Fibroblast of pulmonary artery (primary cell): ENCODE data around the gene NOTO.
"Not testable (repeated sequence)": the region's sequence is repeated elsewhere in the genome, so short reads cannot be mapped to it uniquely, and the experiment has no call there.

Experiments
- DNase-seq: peaks from one replicate; pipeline ENCODE4 v3.0.0-alpha.2; 2010; ENCODE audit warnings: low read depth
- H3K4me3 ChIP-seq: replicated peaks from 2 replicates; pipeline ENCODE4 v1.5.1; 2011; ENCODE audit warnings: low read depth, mild to moderate bottlenecking, control low read depth, low read length, moderate library complexity
- TF ChIP-seq, protein P1 (sequence below): IDR thresholded peaks from 2 replicates; pipeline ENCODE4 v1.5.1; 2011; ENCODE audit warnings: mild to moderate bottlenecking, control low read depth, low read length, inconsistent platforms; ENCODE audit errors: missing control alignments

Gene NOTO, protein sequence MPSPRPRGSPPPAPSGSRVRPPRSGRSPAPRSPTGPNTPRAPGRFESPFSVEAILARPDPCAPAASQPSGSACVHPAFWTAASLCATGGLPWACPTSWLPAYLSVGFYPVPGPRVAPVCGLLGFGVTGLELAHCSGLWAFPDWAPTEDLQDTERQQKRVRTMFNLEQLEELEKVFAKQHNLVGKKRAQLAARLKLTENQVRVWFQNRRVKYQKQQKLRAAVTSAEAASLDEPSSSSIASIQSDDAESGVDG

DNA sequence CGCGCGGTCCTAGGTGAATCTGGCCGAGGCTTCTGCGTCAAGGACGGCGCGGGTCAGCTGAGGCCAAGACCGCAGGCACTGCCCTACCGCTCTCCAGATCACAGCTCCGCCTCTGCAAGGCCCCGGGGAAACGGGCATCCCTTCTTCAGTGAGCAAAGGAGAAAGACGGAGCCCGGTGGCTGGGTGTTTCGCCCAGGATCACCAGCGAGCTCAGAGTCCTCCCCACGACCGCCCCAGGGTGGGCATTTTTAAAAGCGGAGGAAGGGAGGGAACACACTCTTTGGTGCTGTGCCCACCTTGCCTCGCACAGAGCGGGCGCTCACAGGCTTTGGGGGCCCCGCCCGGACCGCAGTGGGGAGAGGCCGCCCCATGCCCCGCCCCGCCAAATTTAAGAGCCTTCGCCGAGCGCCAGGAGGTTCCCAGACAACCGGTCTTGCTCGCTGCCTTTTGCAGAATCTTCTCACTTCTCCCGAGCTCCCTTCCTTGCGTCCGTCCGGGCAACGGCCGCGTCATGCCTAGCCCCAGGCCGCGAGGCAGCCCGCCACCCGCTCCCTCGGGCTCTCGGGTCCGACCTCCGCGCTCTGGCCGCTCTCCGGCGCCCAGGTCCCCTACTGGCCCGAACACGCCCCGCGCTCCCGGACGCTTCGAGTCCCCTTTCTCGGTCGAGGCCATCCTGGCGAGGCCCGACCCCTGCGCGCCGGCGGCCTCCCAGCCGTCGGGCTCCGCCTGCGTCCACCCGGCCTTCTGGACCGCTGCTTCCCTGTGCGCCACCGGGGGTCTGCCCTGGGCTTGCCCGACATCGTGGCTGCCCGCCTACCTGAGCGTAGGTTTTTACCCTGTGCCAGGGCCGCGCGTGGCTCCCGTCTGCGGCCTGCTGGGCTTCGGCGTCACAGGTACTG, at the start of gene NOTO:
Gene NOTO, plus strand, starts transcription at position 419 of the 899 bp plus-strand sequence. Its CDS starts 93 bp downstream, at position 512.
- no peak within 1 kb of the TSS for H3K4me3 ChIP-seq
- TF ChIP-seq, protein P1, sequence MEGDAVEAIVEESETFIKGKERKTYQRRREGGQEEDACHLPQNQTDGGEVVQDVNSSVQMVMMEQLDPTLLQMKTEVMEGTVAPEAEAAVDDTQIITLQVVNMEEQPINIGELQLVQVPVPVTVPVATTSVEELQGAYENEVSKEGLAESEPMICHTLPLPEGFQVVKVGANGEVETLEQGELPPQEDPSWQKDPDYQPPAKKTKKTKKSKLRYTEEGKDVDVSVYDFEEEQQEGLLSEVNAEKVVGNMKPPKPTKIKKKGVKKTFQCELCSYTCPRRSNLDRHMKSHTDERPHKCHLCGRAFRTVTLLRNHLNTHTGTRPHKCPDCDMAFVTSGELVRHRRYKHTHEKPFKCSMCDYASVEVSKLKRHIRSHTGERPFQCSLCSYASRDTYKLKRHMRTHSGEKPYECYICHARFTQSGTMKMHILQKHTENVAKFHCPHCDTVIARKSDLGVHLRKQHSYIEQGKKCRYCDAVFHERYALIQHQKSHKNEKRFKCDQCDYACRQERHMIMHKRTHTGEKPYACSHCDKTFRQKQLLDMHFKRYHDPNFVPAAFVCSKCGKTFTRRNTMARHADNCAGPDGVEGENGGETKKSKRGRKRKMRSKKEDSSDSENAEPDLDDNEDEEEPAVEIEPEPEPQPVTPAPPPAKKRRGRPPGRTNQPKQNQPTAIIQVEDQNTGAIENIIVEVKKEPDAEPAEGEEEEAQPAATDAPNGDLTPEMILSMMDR = no peak
- peak; percentile 10 for DNase-seq

DNA sequence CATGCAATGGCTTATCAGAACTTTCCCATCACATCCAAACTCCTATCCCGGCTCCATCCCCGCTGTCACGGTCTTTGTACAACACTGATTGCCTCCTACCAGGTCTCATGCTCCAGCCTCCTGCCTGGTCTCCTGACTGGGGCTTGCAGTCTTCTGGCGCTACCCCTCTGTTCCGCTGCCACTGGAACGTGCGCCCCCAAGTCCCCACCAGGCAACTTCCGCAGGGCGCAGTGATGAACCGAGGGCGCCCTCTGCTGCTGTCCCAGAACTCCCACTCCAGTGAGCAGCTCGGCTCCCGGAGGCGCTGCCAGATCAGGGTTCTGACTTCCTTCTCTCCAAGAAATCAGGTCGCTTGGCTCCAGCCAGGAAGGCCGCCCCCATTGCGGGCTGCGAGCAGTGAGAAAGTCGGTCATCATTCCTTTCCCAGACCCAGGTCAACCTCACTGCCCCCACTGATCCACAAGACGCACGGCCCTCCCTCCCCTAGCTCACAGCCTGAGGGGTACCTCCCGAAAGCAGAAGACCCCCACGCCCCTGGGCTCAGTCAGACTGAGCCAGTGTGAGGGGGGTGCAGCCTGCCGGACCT, 45.7 kb upstream of the NOTO start:
- TF ChIP-seq, protein P1 = peak; percentile 84
- no peak overlapping the region for H3K4me3 ChIP-seq
- peak; percentile 74 for DNase-seq

DNA sequence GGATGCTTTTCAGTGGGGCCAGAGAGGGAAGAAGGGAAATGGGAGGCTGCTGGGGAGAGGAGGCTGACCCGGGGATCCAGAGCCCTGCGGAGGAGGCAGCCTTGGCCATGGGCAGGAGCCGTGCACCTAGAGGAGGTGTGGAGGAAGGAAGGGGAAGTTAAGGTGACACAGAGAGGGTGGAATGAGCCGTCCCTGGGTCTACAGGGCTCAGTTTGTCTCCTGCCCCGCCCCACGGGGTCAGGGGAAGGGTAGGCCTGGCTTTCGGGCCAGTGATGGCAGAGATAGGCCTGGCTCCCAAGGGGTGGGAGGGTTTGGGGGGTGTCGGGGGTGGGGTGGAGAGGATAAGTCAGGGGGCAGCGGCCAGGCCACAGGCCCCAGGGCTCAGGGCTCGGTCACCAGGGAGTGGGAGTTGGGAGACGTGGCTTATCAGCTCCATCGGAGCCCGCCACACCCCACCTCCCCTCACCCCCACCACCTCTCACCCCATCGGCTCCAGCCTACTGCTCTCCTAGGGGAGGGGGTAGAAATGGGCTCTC, 39.5 kb upstream of the NOTO start:
- DNase-seq = no peak
- TF ChIP-seq, protein P1 = no peak
- H3K4me3 ChIP-seq = no peak overlapping the region

DNA sequence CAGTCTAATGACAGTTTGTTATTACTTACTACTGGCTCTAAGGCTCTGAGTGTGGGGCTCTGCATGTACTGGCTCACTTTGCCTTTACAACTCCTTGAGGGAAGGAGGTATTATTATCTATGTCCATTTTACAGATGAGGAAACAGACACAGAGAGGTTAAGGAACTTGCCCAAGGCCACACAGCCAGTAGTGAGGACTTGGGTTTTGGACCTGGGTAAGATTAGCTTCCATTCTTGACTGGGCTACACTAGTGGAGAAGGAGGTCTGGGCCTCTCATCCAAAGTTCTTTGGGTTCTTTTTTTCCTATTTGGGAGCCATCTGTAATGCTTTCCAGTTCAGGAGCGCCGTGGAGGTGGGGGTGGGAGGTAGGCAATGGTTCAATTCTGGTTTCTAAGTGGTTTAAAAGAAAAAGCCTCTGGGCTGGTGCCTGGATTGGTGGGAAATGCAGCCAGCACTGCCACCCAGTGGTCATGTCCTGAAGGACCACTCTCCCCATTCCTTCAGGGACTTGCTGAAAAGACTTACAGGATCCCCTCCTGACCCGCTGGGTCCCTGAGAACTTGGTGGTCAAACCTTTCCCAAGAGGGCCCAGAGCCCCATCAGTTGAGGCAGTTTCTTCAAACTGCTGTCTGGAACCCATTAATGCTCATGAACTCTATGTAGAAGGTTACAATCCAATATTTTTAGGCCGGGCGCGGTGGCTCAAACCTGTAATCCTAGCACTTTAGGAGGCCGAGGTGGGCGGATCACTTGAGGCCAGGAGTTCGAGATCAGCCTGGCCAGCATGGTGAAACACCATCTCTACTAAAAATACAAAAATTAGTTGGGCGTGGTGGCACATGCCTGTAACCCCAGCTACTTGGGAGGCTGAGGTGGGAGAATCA, 38.6 kb upstream of the NOTO start:
- peak; percentile 84 for DNase-seq

DNA sequence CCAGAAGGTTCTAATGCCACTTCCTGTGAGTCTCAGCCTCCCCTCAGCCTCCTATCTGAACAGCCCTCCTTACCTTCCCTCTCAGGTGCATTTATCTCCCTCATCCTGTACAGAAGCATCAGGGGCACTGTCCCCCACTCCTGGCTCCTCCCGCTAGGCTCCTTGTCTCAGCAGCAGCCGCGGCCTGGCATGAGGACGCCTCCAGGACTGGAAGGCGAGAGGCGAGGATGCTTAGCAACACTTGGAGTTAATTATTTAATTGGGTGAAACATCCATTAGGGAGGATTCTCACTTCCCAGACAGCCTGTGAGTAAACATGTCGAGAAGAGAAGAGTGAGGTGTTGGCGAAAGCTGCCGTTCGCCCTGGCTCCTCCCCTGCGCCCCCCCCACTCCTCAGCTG, 36.4 kb upstream of the NOTO start:
- DNase-seq, H3K4me3 ChIP-seq: not testable (repeated sequence)

More for the DNA sequence above, 38.6 kb upstream of the NOTO start:
- no peak overlapping the region for H3K4me3 ChIP-seq
- TF ChIP-seq, protein P1 = peak; percentile 92

DNA sequence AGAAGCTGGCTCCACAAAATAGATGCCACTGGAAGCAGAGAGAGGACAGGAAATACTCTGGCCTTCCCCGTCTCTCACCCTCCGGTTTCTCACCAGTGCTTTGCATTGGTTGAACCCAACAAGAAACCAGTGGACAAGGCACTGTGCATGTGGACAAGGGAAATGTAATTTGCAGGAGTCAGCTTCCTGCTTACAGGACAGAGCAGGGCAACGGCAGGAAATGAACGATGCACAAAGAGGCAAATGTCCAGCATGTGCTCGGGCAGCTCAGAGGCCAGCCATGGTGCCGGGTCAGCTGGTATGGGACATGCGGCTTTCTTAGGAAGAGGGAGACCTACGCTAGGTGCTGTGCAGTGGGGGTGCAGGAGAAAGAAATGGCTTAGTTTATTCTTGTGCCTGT, 35.6 kb upstream of the NOTO start:
- not testable (repeated sequence) for DNase-seq, H3K4me3 ChIP-seq

DNA sequence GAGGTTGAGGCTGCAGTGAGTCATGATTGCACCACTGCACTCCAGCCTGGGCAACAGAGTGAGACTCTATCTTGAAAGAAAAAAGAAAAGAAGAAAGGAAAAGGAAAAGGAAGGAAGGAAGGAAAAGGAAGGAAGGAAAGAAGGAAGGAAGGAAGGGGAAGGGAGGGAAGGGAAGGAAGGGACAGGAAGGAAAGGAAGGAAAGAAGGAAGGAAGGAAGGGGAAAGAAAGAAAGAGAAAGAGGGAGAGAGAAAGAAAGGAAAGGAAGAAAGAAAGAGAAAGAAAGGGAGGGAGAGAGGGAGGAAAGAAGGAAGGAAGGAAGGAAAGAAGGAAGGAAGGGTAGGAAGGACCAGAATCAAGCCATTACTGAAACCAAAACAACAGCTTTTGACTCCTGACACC, 34.0 kb upstream of the NOTO start:
- not testable (repeated sequence) for H3K4me3 ChIP-seq, DNase-seq

DNA sequence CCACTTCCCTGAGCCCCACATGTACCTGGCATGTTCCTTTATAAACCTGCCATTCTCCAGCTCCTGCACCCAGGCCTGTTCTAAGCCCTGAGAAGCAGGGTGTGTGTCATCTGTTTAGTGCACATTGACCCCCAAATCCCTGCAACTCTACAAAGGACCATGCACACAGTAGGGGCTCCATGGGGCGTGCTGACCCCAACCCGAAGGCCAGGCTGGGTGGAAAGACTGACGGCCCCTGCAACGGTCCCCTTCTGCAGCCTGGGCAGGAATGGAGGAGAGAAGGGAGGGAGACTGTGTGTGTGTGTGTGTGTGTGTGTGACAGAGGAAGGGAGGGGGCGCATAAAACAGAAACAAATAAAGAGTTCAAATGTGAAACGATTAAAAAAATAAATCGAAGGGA, 32.0 kb upstream of the NOTO start:
- H3K4me3 ChIP-seq, DNase-seq: not testable (repeated sequence)
